Measurements from ENCODE around the gene CEP164.

DNA sequence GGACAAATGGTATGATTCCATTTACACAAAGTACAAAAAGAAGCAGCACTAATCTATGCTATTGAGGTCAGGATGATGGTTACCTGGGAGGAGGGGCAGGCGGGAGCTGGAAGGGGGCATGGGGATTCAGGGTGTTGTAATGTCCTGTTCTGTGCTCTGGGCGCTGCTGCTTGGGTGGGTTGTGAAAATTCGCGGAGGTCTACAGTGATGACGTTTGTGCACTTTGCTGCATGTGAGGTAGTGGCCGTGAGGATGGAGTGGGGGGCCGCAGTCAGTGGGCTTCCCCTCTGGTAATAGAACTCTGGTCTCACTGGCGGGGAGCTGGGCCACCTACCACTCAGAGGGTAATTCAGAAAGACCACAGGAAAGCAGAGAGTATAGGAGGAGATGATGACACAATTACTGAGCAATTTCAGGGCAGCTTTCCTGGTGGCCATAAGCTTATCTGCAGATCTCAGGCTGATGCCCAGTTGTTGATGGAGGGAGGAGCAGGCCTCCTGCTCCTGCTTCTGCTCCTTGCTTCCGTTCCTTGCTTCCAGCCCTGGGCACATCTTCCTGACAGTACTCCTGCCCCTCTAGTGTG lies 121.5 kb downstream of the CEP164 start:
- TF ChIP-seq, protein P1, sequence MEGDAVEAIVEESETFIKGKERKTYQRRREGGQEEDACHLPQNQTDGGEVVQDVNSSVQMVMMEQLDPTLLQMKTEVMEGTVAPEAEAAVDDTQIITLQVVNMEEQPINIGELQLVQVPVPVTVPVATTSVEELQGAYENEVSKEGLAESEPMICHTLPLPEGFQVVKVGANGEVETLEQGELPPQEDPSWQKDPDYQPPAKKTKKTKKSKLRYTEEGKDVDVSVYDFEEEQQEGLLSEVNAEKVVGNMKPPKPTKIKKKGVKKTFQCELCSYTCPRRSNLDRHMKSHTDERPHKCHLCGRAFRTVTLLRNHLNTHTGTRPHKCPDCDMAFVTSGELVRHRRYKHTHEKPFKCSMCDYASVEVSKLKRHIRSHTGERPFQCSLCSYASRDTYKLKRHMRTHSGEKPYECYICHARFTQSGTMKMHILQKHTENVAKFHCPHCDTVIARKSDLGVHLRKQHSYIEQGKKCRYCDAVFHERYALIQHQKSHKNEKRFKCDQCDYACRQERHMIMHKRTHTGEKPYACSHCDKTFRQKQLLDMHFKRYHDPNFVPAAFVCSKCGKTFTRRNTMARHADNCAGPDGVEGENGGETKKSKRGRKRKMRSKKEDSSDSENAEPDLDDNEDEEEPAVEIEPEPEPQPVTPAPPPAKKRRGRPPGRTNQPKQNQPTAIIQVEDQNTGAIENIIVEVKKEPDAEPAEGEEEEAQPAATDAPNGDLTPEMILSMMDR (conservative IDR thresholded peaks at IDR 0.05; ENCODE audit: low read depth in 2 of 2), result no peak
- TF ChIP-seq EZH2phosphoT487 (IDR thresholded peaks at IDR 0.05; ENCODE audit: unreplicated experiment) (no peak), POLR2AphosphoS5 (IDR thresholded peaks at IDR 0.05; ENCODE audit: low read depth) (no peak)
